ENCODE data around the gene IL31.
"Not testable (repeated sequence)": the region's sequence is repeated elsewhere in the genome, so short reads cannot be mapped to it uniquely, and the experiment has no call there.

Gene IL31

DNA sequence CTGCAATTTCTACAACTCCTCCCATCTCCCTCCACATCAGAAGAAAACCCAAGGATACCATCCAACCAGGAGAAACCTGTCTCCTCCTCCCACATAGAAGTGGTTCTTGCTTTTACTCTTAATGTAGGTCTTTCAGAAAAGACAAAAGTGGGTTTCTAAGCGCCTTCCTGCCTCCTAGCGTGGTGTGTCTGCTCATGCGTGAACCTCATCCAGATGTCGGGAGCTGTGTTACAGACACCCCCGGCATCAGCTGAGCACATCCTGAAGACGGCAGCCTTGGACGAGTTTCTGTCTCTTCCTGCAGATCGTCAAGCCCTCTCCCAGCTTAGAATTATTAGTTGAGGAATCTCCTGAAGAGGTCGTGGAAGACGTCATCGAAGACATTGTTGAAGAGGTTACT is 18.4 kb upstream of the IL31 start:
- no peak for DNase-seq (ENCODE audit: low spot score)

DNA sequence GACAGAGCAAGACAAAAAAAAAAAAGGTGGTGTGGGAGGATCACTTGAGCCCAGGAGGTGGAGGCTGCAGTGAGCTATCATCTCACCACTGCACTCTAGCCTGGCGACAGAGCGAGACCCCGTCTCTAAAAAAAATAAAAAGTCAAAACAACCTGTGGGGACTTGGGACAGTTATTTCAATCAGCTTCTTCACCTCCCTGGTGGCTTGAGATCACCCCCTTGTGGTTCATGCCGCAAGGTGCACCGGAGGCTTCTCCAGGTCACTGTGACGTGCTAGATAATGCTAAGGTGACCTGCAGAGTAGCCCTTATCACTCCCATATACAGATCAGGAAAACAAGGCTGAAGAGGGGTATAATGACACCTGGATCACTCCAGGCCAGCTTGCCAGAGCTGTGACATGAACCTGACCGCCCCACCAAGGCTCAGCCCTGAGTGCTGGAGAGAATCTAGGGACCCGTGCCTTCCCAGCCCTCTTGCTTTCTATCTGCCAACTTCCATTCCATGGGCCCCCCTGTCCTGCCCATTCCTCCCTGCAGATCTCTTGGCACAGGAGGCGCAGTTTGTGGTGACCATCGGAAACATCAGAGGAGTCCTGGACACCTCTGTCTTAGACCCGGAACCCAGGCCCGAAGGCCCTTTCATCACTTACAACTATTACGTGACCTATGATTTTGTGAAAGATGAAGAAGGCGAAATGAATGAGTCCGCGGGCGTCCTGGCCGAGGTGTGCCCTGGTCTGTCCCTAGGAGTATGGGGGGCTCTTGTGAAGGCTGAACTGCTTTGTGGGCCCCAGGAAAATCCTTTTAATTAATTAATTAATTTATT is 17.0 kb upstream of the IL31 start:
- DNase-seq (ENCODE audit: low spot score) = peak; percentile 72

DNA sequence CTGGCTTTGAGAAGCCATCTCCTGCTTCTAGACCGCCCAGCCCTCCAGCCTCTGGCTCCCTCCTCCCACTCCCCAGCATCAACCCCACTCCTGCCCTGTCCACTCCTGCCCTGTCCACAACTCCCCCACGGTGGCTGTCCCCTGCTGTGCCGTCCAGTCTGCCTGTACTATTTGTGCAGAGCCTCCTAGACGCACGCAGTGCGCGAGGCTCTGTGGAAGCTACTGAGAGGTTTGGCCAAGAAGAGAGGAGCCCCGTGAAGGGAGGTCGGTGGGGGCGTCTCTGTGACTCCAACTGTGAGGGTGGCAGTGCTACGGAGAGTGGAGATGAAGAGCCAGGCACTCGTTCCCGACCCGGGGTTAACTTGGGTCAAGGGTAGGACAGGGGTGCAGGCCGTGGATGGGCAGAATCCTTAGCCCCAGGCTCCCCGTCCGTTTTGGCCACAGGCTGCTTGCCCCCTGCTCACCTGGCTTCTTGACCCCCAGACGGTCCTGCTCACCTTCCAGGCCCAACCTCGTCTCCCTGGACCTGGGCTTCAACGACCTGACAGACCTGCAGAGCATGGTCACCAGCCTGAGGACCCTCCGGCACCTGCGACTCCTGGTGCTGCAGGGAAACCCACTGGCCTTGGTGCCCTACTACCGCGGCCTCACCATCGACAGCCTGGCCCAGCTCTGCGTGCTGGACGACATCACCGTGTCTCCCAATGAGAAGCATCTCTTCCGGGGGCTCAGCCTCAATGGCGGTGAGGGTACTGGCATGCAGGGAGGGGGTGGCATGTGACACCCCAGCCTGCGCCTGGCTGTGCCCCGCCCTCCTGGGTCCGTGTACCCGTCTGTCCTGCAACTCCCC is 15.8 kb upstream of the IL31 start:
- no peak for DNase-seq (ENCODE audit: low spot score)

DNA sequence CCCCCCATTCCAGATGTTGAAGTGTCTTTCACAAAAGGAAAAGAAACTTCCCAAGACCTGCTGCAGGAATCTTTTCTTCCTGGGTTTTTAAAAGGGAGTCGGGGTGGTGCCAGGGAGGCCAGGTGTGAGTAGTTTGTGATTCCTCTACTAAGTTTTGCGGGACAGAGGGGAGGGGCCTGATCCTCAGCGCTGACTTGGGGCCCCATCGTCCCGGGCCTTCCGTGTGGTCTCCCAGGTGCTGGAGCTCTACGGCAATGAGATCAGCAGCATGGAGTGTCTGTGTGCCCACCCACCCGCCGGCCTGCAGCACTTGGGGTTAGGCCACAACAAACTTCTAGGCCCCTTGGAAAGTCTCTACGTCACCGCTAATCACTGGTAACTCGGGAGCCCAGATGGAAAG is 13.4 kb upstream of the IL31 start:
- no peak for DNase-seq (ENCODE audit: low spot score)

DNA sequence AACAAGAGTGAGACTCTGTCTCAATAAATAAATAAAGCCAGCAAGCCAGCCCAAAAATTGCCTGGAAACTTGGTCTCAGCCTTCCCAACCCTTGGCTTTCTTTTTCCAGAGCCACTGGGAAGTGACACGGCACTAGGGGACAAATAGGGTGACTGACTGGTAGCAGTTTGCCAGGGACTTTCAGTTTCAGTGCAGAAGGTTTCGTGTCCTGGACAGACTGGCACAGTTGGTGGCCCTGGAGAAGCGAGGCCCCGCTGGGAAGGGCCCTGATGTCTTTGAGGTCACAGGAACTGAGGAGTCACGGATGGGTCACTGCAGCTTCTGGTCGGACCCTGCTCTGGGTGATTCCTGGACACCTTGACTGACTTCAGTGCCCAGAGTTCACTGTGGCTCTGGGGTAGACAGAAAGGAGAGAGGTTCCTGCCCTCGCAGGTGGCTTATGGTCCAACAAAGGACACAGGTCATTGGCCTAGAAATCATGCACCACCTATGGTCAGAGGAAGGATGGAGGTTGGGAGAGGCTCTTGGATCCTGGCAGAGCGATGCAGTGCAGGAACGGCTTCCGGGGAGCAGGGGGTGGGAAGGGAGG is 11.6 kb upstream of the IL31 start:
- no peak for DNase-seq (ENCODE audit: low spot score)

DNA sequence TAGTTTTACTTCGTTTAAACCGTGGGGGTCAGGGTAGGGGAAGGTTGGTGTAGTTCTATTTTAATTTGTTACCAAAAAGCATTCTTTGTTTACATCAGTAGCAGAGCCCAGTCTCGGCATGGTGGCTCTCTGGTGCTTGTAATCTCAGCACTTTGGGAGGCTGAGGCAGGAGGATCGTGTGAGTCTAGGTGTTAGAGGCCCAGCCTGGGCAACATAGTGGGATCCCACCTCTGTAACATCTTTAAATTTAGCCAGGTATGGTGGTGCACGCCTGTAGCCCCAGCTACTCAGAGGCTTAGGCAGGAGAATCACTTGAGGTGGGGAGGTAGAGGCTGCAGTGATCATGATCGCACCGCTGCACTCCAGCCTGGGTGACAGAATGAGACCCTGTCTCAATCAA is 11.1 kb upstream of the IL31 start:
- no peak for DNase-seq (ENCODE audit: low spot score)

DNA sequence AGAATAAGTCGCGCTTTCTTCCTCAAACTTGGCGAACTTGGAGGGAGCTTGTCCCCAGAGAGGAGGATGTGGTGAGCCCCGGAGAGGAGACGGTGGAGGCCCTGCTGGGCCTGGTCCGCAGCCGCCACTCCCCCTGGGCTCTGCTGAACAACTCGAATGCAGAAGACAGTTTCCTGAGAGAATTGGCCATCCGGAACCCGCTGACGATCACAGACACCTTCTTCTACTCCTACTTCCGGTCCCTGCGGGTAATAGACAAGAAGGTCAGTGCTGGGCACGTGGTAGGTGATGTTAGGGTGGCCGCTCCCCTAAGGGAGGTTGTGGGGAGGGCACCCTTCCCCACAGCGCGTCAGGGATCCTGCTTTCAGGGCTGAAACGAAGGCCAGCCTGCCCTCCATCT is 10.5 kb upstream of the IL31 start:
- no peak for DNase-seq (ENCODE audit: low spot score)

DNA sequence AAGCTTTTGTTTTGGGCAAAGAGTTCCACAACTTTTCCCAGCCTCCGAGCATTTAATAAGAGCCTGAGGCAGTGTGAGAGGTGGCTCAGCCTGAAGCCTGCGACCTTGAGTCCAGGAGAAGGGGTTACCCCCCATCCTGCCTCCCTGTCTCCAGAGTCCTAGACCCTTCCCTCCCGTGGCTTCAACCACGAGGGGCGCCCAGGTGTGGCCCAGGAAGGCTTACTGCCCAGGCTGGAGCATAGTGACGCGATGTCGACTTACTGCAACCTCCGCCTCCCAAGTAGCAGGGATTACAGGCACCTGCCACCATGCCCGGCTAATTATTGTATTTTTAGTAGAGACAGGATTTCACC is 9.5 kb upstream of the IL31 start:
- DNase-seq (ENCODE audit: low spot score) = no peak

DNA sequence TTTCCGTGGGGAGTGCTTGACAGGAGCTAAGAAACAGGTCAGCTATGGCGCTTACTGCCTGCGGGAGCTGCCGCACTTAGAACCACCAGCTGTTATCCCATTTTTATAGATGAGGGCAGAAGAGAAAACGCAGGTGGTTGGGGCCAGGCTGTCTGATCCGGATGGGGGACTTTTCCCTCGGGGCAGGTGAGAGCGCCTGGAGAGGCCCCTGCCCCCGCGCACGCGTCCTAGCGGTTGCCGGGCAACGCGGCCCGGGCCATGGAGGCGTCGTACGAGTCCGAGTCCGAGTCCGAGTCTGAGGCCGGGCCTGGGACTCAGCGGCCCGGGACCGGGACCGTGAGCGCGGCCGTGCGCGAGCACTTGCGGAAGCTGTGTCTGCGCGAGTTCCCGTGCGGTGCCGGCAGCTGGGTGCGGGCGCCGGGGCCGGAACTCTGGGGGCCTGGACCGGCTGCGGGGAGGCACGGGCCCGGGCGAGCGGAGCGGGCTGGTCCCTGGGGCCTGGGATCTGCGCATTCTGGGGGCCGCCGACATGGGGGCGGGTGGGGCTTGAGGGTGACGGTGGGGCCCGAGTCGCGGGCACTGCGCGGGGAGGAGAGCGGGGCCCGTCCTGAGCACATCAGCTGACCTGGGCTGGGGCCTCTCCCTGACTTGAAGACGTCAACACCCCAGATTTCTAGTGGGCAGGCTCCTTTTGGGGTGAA is 9.0 kb upstream of the IL31 start, which contains the start of gene LRRC43:
LRRC43 (plus strand) TSS at position 237 of the 701 bp plus-strand sequence; CDS start at position 259, 22 bp downstream.
- DNase-seq (ENCODE audit: low spot score) = peak; percentile 51

DNA sequence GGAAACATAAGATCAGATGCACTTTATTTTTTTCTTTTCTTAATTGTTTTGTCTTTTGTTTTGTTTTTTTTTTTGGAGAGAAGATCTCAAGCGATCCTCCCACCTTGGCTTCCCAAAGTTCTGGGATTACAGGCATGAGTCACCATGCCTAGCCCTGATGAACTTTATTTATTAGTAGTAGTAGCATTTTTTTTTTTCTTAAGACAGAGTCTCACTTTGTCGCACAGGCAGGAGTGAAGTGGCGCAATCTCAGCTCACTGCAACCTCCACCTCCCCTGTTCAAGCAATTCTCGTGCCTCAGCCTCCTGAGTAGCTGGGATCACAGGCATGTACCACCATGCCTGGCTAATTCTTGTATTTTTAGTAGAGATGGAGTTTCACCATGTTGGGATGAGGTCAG is 2.5 kb upstream of the IL31 start:
- DNase-seq (ENCODE audit: low spot score) = not testable (repeated sequence)

DNA sequence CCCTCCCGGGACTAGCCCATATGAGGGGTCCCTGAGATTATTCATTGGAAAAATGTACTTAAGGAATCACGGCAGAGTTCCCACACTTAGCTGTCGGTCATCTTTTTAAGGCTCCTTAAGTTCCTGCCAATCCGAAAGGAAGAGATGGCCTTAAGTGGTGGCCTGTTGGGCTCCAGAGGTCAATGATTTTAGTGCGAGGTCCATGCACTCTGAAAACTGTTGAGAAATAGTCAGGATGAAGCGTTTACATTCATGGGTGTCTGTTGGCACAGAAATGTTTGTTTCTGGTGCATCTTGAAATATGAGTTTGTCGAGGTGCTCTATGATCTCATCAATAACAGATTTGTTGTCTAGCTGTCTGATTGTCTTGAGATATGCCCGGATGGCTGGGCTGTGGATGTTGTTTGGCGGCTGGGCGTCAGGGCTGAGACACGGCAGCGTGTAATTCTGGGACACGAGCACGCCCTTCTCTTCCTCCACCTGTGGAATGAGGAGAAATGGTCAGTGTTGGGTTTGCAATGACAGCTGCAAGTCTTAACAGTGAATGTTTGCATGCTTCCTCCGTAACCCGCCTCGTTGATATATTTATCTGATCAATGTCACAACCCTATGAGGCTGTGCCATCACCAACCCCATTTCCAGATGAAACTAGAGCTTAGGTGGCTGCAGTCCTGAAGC is 1.6 kb downstream of the IL31 start:
- no peak for DNase-seq (ENCODE audit: low spot score)

DNA sequence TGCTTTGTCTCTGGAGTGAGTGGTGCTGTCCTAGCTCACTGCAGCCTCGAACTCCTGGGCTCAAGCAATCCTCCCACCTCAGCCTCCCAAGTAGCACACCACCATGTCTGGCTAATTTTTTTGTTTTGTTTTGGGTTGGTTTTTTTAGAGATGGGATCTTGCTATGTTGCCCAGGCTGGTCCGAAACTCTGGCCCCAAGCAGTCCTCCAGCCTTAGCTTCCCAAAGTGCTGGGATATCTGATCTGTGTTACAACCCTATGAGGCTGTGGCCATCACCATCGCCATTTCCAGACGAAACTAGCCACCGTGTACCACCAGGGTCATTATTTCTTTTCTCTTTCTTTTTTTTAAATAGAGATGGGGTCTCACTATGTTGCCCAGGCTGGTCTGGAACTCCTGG is 2.6 kb downstream of the IL31 start:
- no peak for DNase-seq (ENCODE audit: low spot score)

DNA sequence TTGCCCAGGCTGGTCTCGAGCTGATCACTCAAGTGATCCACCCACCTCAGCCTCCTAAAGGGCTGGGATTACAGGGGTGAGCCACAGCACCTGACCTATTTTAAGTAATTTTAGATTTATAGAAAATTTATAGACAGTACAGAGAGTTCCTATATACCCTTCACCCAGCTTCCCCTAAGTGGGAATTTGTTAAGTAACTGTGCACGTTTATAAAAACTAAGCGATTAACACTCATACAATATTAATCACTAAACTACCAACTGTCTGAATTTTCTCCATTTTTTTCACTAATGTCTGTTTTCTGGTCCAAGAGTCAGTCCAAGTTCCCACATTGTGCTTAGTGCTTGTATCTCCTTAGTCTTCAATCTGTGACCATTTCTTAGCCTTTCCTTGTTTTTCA is 5.5 kb downstream of the IL31 start:
- DNase-seq (ENCODE audit: low spot score) = no peak

DNA sequence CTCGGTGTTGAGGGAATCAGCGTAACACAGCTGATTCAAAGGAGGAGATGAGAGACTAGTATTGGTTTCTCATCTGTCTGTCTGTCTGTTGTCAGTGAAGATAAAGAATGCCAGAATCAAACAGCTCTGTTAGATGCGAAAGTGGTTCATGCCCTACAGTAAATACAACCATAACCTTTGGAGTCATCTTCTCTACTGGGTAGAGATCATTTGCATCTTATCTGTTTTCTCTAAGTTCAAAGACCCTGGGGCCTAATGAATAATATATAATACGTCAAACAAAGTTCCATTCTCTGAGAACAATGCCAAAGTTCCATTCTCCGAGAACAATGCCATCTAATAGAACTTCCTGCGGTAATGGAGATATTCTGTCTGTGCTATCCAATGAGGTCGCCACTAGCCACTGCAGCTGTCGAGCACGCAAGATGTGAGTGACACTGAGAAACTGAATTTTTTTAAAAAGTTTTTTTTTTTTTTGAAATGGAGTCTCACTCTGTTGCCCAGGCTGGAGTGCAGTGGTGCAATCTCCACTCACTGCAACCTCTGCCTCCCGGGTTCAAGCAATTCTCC is 6.6 kb downstream of the IL31 start:
- DNase-seq (ENCODE audit: low spot score) = no peak

DNA sequence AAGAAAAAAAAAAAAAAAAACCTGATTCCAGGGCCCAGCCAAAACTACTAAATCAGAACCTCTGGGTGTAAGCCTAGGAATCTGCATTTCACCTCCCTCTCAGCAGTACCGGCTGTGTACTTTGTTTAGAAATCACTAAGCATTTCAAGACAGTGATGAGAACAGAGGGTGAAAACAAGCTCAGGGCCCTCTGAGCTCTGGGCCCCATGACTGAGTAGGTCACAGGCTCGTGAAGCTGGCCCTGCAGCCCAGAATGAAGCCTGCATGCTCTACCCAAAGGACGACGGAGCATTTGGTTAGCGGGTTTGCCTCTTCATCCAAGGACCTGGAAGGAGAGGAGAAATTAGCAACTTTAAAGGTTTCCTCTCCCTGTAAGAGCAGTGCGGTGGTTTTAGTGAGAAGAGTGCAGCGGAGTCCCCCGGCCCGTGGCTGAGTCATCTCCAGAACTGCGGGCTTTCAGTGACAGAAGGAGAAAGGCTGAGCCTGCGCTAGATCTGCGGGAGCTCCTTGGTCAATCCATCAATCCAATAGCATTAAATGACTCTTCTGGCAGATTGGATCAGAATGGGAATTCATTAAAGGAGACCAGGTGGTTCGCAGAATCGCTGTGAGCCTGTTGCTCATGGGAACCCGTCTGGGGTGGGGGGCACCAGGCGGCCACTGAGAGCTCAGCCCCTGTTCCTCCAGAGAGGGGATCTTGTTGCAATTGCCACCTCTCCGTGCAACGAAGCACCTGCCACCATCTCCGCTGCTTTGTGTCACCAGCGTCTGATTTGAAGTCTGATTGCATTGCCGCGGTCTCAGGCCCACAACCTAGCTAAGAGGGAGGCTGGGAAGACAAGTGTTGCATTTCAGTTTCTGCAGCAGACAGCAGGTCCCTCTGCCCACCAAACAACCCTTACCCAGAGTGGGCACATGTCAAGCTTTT is 7.3 kb downstream of the IL31 start:
- DNase-seq (ENCODE audit: low spot score) = no peak

DNA sequence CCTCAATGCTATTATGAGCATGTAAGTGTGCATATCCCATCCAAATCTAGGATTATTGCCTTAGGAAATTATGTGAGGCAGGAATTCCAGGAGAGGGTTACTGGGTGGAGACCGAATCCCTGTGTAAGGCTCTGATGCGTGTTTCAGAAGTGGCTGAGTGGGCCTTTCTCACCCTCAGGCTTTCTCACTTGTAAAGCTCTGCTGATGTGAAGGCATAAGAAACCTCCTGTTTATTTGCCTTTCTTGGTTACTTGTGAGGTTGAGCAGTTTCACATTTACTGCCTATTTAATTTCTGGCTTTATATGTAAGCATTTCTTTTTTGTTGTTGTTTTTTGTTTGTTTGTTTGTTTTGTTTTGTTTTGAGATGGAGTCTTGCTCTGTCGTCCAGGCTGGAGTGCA is 11.0 kb downstream of the IL31 start:
- DNase-seq (ENCODE audit: low spot score) = no peak

DNA sequence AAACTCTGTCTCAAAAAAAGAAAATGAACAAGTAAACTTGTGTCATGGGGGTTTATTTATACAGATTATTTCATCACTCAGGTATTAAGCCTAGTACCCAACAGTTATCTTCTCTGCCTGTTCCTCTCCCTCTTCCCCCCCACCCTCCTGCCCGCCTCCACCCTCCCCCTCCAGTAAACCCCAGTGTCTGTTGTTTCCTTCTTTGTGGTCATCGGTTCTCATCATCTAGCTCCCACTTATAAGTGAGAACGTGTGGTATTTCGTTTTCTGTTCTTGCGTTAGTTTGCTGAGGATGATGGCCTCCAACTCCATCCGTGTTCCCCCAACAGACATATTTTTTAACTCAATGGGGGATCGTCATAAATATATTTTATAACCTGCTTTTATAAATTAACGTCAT is 12.3 kb downstream of the IL31 start:
- DNase-seq (ENCODE audit: low spot score) = no peak

DNA sequence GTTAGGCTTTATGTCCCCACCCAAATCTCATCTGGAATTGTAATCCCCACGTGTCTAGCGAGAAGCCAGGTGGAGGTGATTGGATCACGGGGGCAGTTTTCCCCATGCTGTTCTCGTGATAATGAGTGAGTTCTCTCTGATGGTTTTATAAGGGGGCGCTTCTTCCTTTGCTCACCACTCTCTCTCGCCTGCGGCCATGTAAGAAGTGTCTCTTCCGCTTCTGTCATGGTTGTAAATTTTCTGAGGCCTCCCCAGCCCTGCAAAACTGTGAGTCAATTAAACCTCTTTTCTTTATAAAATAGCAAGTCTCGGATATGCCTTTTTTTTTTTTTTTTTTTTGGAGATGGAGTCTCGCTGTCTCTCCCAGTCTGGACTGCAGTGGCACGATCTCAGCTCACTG is 13.3 kb downstream of the IL31 start:
- DNase-seq (ENCODE audit: low spot score) = no peak

DNA sequence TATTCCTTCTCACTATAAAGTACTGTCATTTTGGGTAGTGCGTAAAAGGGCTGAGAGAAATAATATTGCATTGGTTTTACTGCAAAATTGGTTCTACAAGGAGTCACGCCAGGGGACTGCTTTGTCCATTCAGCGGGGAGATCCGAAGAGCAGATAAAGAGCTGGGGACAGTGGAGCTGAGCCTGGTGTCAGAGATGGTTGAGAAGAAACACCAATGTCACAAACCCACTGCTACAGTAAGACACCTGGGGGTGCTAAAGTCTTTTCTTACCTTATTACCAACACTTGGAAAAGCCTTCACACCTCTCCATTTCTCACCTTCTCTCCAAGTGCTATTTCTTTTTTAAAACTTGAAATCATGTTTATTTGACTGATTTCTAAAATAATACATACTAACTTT is 14.1 kb downstream of the IL31 start:
- DNase-seq (ENCODE audit: low spot score) = no peak

DNA sequence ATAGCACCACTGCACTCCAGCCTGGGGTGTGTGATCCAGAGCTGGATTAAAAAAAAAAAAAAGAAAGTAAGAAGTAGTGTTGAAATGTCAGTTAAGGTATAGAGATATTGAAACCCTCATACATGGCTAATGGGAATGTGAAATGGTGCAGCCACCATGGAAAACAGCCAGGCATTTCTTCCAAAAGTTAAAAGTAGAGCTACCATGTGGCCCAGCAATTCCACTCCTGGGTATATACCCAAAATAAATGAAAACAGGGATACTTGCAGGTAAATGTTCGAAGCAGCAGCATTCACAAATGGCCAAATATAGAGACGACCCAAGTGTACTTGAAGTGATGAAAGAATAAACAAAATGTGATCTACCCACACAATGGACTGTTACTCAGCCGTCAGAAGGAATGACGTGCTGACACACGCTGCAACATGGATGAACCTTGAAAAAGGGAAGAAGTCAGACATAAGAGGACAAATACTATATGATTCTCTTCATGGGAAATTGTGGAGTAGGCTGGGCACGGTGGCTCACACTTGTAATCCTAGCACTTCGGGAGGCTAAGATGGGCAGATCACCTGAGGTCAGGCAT is 15.2 kb downstream of the IL31 start:
- DNase-seq (ENCODE audit: low spot score) = no peak
